BJ (cell line): ENCODE results near the gene QSOX1. TPM values are rescaled to one million over a fixed set of nuclear protein-coding genes. Genes with fewer than 3 reads are reported as not detected.

Experiments
- CTCF ChIA-PET: fragments of 350-600 bp; formaldehyde crosslinking; extraction: SDS; loops from one replicate; lab custom pipeline; 2021; ENCODE audit warnings: antibody characterized with exemption, inconsistent platforms; lab: Yijun Ruan, JAX
- POLR2A ChIA-PET: fragments of 300-600 bp; sonication (Branson Sonifier 250); formaldehyde crosslinking; extraction: SDS; loops from one replicate; lab custom pipeline; 2021; ENCODE audit warnings: antibody characterized with exemption; lab: Charles Lee
- DNase-seq: peaks from one replicate; pipeline ENCODE4 v3.0.0-alpha.2; 2011; ENCODE audit warnings: low read depth
- H3K27me3 ChIP-seq: 2 replicates; pipeline ENCODE4 v1.6.0; 2011; ENCODE audit warnings: low read length; ENCODE audit not compliant: control insufficient read depth, insufficient read depth
- H3K36me3 ChIP-seq: 2 replicates; pipeline ENCODE4 v1.5.1; 2011; ENCODE audit warnings: low read length; ENCODE audit not compliant: control insufficient read depth, insufficient read depth
- H3K4me3 ChIP-seq: 2 replicates; pipeline ENCODE4 v1.5.1; 2011; ENCODE audit warnings: low read depth, mild to moderate bottlenecking, control low read depth, low read length
- CTCF ChIP-seq: IDR thresholded peaks from 2 replicates; pipeline ENCODE4 v1.5.1; 2011; ENCODE audit warnings: low read depth, mild to moderate bottlenecking, control low read depth, inconsistent platforms, low read length, moderate library complexity; ENCODE audit not compliant: insufficient read depth
- polyA plus RNA-seq: library from polyadenylated mRNA; depleted of rRNA; stranded (reverse); fragments of >200 nt; gene quantifications from 2 replicates; pipeline ENCODE4 v1.2.3, GENCODE V29; 2011

The QSOX1 gene
- polyA plus RNA-seq, 1 experiment: 503 TPM

- POLR2A ChIA-PET: no interaction called here
- no peaks in the 10 kb centered on the region for H3K27me3 ChIP-seq
- CTCF ChIA-PET: interaction anchor here (1.0 to 8.0 kb wide), 8 partner anchors 6 to 328 kb away, joined by 3 to 78 read pairs (median 6); no protein-coding TSS in a partner anchor
- no peak for TF ChIP-seq CTCF
- no peak for DNase-seq
- peaks cover 19% of the 10 kb centered on the region for H3K36me3 ChIP-seq
- H3K4me3 ChIP-seq: no peak overlapping the region
Measured at GRCh38 chr1:180181996-180182642, 27.4 kb downstream of the QSOX1 start.

GRCh38 chr1:180182643-180183311 is 28.1 kb downstream of the QSOX1 start:
- Histone ChIP-seq H3K36me3 (peaks cover 21% of the 10 kb centered on the region), H3K27me3 (no peaks in the 10 kb centered on the region), H3K4me3 (no peak overlapping the region)
- no peak for TF ChIP-seq CTCF
- ChIA-PET CTCF (interaction anchor here (0.6 to 8.0 kb wide), 3 partner anchors 6 to 254 kb away, joined by 3 to 49 read pairs (median 3); no protein-coding TSS in a partner anchor), POLR2A (no interaction called here)
- no peak for DNase-seq

GRCh38 chr1:180183426-180183825 is 28.8 kb downstream of the QSOX1 start:
- CTCF ChIA-PET: interaction anchor here (0.6 to 0.8 kb wide), 3 partner anchors 9 to 253 kb away, joined by 3 to 5 read pairs (median 3); no protein-coding TSS in a partner anchor
- TF ChIP-seq CTCF: no peak
- POLR2A ChIA-PET: no interaction called here
- H3K27me3 ChIP-seq: no peaks in the 10 kb centered on the region
- DNase-seq: no peak
- H3K4me3 ChIP-seq: no peak overlapping the region
- H3K36me3 ChIP-seq: peaks cover 22% of the 10 kb centered on the region

GRCh38 chr1:180184041-180184440 is 29.4 kb downstream of the QSOX1 start:
- H3K36me3 ChIP-seq: peaks cover 26% of the 10 kb centered on the region
- no peaks in the 10 kb centered on the region for H3K27me3 ChIP-seq
- no peak for DNase-seq
- POLR2A ChIA-PET: no interaction called here
- CTCF ChIA-PET: interaction anchor here (0.6 kb wide), 1 partner anchor 928 kb away, joined by 3 read pairs; no protein-coding TSS in a partner anchor
- H3K4me3 ChIP-seq: no peak overlapping the region
- no peak for TF ChIP-seq CTCF

- ChIA-PET POLR2A (no interaction called here), CTCF (interaction anchor here (0.8 to 5.3 kb wide), 7 partner anchors 13 to 479 kb away, joined by 3 to 38 read pairs (median 4); no protein-coding TSS in a partner anchor)
- no peak for DNase-seq
- no peak for TF ChIP-seq CTCF
- no peak overlapping the region for H3K4me3 ChIP-seq
- peaks cover 30% of the 10 kb centered on the region for H3K36me3 ChIP-seq
- no peaks in the 10 kb centered on the region for H3K27me3 ChIP-seq
Measured at GRCh38 chr1:180185281-180185680, 30.6 kb downstream of the QSOX1 start.
